Calu3 (cell line): ENCODE measurements around the gene MRPS7. TPM values are rescaled to one million over a fixed set of nuclear protein-coding genes. Genes with fewer than 3 reads are reported as not detected.

Experiments
- BruUV-seq: library from RNA; stranded (reverse); fragments of 400-500 nt; replicated peaks from 2 replicates; lab custom pipeline; 2021; lab: Mats Ljungman, UMichigan
- CTCF ChIA-PET: fragments of 300-600 bp; sonication (Branson Sonifier 250); formaldehyde crosslinking; loops from one replicate; lab custom pipeline; 2022; ENCODE audit warnings: antibody characterized with exemption; lab: Charles Lee
- DNase-seq: peaks from one replicate; pipeline ENCODE4 v3.0.0; 2022
- H3K27ac Mint-ChIP-seq: one replicate; pipeline ENCODE4 v1.8.0; 2022; ENCODE audit warnings: mixed read lengths; ENCODE audit not compliant: unreplicated experiment
- H3K27me3 Mint-ChIP-seq: one replicate; pipeline ENCODE4 v1.8.0; 2022; ENCODE audit warnings: mixed read lengths; ENCODE audit not compliant: unreplicated experiment
- H3K36me3 Mint-ChIP-seq: one replicate; pipeline ENCODE4 v1.8.0; 2022; ENCODE audit warnings: mild to moderate bottlenecking, moderate library complexity, mixed read lengths; ENCODE audit not compliant: insufficient read depth, unreplicated experiment
- H3K4me1 Mint-ChIP-seq: one replicate; pipeline ENCODE4 v1.8.0; 2022; ENCODE audit warnings: mild to moderate bottlenecking, low read depth, mixed read lengths; ENCODE audit not compliant: unreplicated experiment
- H3K4me3 Mint-ChIP-seq: one replicate; pipeline ENCODE4 v1.8.0; 2022; ENCODE audit warnings: mild to moderate bottlenecking, low read depth, moderate library complexity, mixed read lengths; ENCODE audit not compliant: unreplicated experiment
- H3K9me3 Mint-ChIP-seq: one replicate; pipeline ENCODE4 v1.8.0; 2022; ENCODE audit warnings: low read depth, mixed read lengths; ENCODE audit not compliant: unreplicated experiment
- intact Hi-C: fragments of 100-400 bp; cut with micrococcal nuclease; formaldehyde crosslinking; loops from one replicate; pipeline ENCODE4 v1.10.0; 2022; ENCODE audit not compliant: unreplicated experiment
- total RNA-seq: library from RNA; stranded (reverse); gene quantifications from 2 replicates; pipeline ENCODE4 v1.2.3, GENCODE V29; 2022
- TF ChIP-seq, protein P1 (sequence below): fragments of 200-600 bp; IDR thresholded peaks from one replicate; pipeline ENCODE4 v1.8.0; 2022; ENCODE audit warnings: antibody characterized with exemption; ENCODE audit not compliant: unreplicated experiment

The MRPS7 gene
- total RNA-seq, 1 experiment from 2014 or later, result 62.0 TPM

DNA sequence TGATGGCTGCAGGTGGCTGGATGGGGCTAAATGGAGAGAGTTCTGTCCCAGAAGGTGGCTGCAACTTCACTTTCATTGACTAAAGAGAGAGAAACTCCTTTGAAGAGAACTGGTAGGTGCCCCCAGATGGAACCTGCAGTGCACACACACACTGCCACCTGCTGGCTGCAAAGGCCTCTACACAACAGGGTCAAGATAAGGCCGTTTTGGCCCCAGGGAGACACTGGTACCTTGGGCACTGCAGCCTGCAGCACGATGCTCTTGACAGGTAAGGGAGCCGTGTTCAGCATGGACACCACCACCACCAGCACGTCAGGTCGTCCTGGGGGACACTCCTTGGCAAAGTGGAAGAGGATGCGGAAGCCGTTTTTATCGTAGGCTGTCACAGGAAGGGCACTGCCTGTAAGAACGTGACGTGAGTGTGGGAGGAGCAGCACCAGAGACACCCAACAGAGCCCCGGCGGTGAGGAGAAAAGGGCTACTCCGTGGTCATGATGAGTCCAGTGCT, 22.9 kb upstream of the MRPS7 start:
- DNase-seq, result peak; percentile 68
- CTCF ChIA-PET, result interaction anchor here (1.1 to 2.9 kb wide), 2 partner anchors 11 to 125 kb away, joined by 4 to 9 read pairs; no protein-coding TSS in a partner anchor
- Mint-ChIP-seq H3K27ac (peak overlapping the region; percentile 30), H3K36me3 (peaks cover 69% of the 10 kb centered on the region), H3K9me3 (no peaks in the 10 kb centered on the region), H3K4me3 (no peak overlapping the region), H3K27me3 (no peaks in the 10 kb centered on the region), H3K4me1 (peaks cover 8% of the 10 kb centered on the region)
- TF ChIP-seq, protein P1, sequence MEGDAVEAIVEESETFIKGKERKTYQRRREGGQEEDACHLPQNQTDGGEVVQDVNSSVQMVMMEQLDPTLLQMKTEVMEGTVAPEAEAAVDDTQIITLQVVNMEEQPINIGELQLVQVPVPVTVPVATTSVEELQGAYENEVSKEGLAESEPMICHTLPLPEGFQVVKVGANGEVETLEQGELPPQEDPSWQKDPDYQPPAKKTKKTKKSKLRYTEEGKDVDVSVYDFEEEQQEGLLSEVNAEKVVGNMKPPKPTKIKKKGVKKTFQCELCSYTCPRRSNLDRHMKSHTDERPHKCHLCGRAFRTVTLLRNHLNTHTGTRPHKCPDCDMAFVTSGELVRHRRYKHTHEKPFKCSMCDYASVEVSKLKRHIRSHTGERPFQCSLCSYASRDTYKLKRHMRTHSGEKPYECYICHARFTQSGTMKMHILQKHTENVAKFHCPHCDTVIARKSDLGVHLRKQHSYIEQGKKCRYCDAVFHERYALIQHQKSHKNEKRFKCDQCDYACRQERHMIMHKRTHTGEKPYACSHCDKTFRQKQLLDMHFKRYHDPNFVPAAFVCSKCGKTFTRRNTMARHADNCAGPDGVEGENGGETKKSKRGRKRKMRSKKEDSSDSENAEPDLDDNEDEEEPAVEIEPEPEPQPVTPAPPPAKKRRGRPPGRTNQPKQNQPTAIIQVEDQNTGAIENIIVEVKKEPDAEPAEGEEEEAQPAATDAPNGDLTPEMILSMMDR, result peak; percentile 74
- no TSS peak for BruUV-seq
- intact Hi-C loops, result no loop called here

DNA sequence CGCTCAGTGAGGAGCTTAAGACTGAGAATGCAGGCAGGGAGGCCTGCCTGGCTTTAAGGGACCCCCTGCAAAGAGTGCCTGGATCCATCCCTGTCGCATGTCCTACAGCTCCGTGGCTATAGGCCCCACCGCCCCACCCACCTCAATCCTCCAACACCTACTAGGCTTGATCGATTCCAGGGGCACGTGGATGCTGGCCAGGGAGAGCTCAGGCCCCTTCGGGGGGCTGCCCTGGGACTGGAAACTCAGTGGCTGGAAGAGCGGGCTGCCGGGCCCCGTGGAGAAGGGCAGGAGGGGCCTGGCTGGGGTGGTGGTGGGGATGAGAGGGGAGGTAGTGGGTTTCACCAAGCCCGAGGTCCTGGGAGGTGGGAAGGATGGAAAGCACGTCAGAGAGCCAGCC, 22.5 kb upstream of the MRPS7 start:
- peaks cover 8% of the 10 kb centered on the region for H3K4me1 Mint-ChIP-seq

DNA sequence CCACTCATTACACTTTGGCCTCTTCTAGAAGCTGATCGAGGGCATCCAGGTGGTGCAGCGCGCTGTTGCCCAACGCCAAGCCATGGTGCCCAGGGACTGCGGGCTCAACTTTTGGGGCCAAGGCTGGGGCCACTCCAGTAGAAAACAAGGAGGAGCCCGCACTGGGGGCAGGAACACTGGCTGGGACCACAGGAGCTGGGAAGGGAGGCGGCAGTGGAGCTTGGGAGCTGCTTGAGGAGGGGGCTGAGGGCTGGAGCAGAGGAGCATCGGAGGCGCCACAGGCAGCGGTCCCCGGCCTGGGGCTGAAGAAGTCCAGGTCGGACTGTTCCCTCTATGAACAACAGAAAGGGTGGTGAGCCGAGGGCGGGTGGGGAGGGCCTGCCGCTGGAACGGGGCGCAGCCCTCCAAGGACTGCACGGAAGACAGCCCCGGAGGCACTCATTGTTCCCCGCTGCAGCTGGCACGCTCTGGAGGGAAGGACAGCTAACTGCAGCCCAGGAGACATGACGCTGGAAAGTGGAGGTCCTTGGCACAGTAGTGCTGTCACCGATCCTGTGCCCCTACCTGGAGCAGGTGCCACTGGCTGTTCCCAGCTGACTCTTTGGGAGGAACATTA, 21.8 kb upstream of the MRPS7 start:
- CTCF ChIA-PET, result interaction anchor here (0.7 to 2.9 kb wide), 7 partner anchors 10 to 173 kb away, joined by 3 to 9 read pairs (median 7); partner anchors contain the start of genes GGA3, MIF4GD and MRPS7
- H3K36me3 Mint-ChIP-seq, result peaks cover 65% of the 10 kb centered on the region
- H3K4me1 Mint-ChIP-seq, result peaks cover 8% of the 10 kb centered on the region
- no peak for DNase-seq
- BruUV-seq, result no TSS peak
- H3K4me3 Mint-ChIP-seq, result no peak overlapping the region
- H3K27ac Mint-ChIP-seq, result peak overlapping the region; percentile 54
- intact Hi-C loops, result no loop called here
- TF ChIP-seq, protein P1, result no peak
- no peaks in the 10 kb centered on the region for H3K27me3 Mint-ChIP-seq
- H3K9me3 Mint-ChIP-seq, result no peaks in the 10 kb centered on the region

More for the DNA sequence above, 22.5 kb upstream of the MRPS7 start:
- TF ChIP-seq, protein P1, result no peak
- Mint-ChIP-seq H3K27me3 (no peaks in the 10 kb centered on the region), H3K36me3 (peaks cover 65% of the 10 kb centered on the region), H3K9me3 (no peaks in the 10 kb centered on the region), H3K4me3 (no peak overlapping the region), H3K27ac (peak overlapping the region; percentile 30)
- intact Hi-C loops, result no loop called here
- CTCF ChIA-PET, result interaction anchor here (0.9 to 2.9 kb wide), 4 partner anchors 11 to 126 kb away, joined by 3 to 9 read pairs (median 6); partner anchors contain the start of gene MIF4GD
- no peak for DNase-seq
- BruUV-seq, result no TSS peak

DNA sequence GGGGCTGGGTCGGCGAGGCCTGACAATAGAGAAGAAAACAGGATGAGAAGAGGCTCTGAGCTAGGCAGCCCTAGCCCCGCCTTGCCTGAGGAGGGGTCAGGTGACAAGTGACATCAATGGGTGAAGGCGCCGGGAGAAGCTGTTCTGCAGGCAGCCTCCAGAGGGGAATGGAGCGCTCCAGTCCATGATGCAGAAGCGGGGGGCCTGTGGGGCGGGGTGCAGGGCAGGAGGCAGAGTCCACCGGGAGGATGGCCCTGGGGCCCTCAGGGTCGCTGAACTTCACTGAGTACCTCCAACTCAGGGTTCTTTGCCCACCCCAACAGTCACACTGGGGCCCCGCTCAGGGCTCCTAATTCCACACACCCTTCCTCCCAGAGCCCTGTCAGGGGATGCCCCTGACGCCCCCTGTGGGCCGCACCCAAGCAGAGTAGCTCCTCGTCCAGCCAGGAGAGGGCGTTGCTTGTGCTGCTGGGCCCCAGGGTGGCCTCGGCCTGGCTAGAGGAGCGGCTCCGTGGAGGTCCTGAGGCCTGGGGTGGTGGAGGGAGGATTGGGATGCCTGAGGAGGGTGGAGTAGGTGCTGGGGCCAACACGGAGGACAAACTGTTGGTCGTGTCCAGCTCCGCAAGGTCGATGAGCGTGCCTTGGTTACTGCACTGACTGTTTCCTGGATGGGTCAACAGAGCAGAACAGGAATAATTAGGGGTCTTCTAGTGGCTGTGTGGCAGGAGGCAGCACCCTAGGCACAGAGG, 21.1 kb upstream of the MRPS7 start:
- intact Hi-C loops, result no loop called here
- DNase-seq, result peak; percentile 53
- TF ChIP-seq, protein P1, result no peak
- H3K27me3 Mint-ChIP-seq, result no peaks in the 10 kb centered on the region
- peak overlapping the region; percentile 54 for H3K27ac Mint-ChIP-seq
- H3K4me1 Mint-ChIP-seq, result peaks cover 8% of the 10 kb centered on the region
- peaks cover 60% of the 10 kb centered on the region for H3K36me3 Mint-ChIP-seq
- H3K9me3 Mint-ChIP-seq, result no peaks in the 10 kb centered on the region
- CTCF ChIA-PET, result interaction anchor here (0.7 to 2.9 kb wide), 6 partner anchors 10 to 172 kb away, joined by 4 to 9 read pairs (median 8); partner anchors contain the start of genes GGA3, MIF4GD and MRPS7
- no TSS peak for BruUV-seq
- no peak overlapping the region for H3K4me3 Mint-ChIP-seq
